Measurements from ENCODE around the gene SERPINE1. TPM values are rescaled to one million over a fixed set of nuclear protein-coding genes. Genes with fewer than 3 reads are reported as not detected.

SERPINE1 gene
- total and polyA plus RNA-seq, 9 donors, result 4.0 to 81.6 (median 19.9) TPM

GRCh38 chr7:101160910-101161309 is 34.0 kb downstream of the SERPINE1 start:
- intact Hi-C loops (cut with DNase I), result loop anchor here in 2 of 4 donors (10.0 kb wide), 2 partner anchors 104 to 266 kb away; partner anchors contain the start of gene ACHE (in 1 of the 2)
- H3K36me3 ChIP-seq, result no peaks in the 10 kb centered on the region
- H3K9me3 ChIP-seq, result no peaks in the 10 kb centered on the region
- no peak for TF ChIP-seq EP300 (IDR thresholded peaks at IDR 0.05)
- no peak overlapping the region for H3K27ac ChIP-seq
- no peak for DNase-seq
- no peaks in the 10 kb centered on the region for H3K27me3 ChIP-seq
- H3K4me1 ChIP-seq (ENCODE audit: insufficient read depth), result peaks cover 14% of the 10 kb centered on the region
- no peak overlapping the region for H3K4me3 ChIP-seq

- DNase-seq, result no peak
- Histone ChIP-seq H3K9me3 (no peaks in the 10 kb centered on the region), H3K4me1 (ENCODE audit: insufficient read depth) (peaks cover 14% of the 10 kb centered on the region), H3K27ac (no peak overlapping the region), H3K27me3 (peaks cover 2% of the 10 kb centered on the region), H3K36me3 (no peaks in the 10 kb centered on the region), H3K4me3 (no peak overlapping the region)
- no peak for TF ChIP-seq EP300 (IDR thresholded peaks at IDR 0.05)
- TF ChIP-seq CTCF (IDR thresholded peaks at IDR 0.05), result no peak
- TF ChIP-seq POLR2A (IDR thresholded peaks at IDR 0.05), result no peak
- WGBS, 3 donors, result 87 to 95% (median 88%) methylated on average over 17 of the region's 17 CpGs
- intact Hi-C loops (cut with DNase I), result loop anchor here in 2 of 4 donors (10.0 kb wide), 2 partner anchors 103 to 267 kb away; partner anchors contain the start of gene ACHE (in 1 of the 2)
Measured at GRCh38 chr7:101161692-101162471, 35.0 kb downstream of the SERPINE1 start.

DNA sequence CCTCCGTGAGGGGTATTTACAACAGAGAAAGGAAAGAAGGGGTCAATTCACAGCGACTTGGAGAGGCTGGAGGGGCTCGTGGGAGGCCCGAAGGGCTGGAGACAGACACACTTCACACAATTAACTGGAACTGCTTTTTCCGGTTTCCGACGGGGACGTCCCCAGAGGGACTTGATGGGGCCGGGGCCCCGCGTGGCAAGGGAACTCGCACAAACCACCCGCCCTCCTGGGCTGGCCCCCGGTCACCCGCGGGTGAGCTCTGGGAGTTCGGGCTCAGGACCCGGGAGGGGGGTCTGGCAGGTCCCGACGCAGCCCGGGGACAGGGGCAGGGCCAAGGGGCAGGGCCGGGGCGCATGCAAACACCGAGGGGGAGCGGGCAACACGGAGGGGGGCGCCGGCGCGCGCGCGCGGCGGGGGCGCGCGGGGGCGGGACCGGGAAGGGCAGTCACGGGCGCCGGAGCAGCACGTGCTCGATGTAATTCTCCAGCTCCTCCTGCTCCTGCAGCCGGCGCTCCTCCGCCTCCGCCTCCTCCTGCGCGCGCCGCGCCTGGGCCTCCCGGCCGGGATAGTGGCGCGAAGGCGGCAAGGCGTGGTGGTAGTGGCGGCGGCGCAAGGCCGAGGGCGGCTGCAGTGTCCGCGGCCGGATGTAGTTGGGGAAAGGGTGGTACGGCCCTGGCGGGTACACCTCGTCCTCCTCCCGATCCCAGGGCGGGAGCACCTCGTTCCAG is 35.8 kb downstream of the SERPINE1 start:
- Histone ChIP-seq H3K27me3 (peaks cover 2% of the 10 kb centered on the region), H3K4me1 (ENCODE audit: insufficient read depth) (peaks cover 14% of the 10 kb centered on the region), H3K27ac (no peak overlapping the region), H3K36me3 (no peaks in the 10 kb centered on the region), H3K4me3 (peak overlapping the region; percentile 25), H3K9me3 (no peaks in the 10 kb centered on the region)
- intact Hi-C loops (cut with DNase I), result loop anchor here in 2 of 4 donors (10.0 kb wide), 2 partner anchors 102 to 268 kb away; partner anchors contain the start of gene ACHE (in 1 of the 2)
- 2 to 8% (median 3%) methylated on average over 23 to 74 of the region's 74 CpGs for WGBS, 3 donors
- DNase-seq, result peak in 3 of 5 donors; percentile 27 to 67 (median 61)
- no peak for TF ChIP-seq CTCF (IDR thresholded peaks at IDR 0.05)
- no peak for TF ChIP-seq POLR2A (IDR thresholded peaks at IDR 0.05)
- TF ChIP-seq EP300 (IDR thresholded peaks at IDR 0.05), result no peak

- Histone ChIP-seq H3K4me3 (peak overlapping the region; percentile 25), H3K27me3 (peaks cover 2% of the 10 kb centered on the region), H3K4me1 (ENCODE audit: insufficient read depth) (peaks cover 14% of the 10 kb centered on the region), H3K36me3 (no peaks in the 10 kb centered on the region), H3K9me3 (no peaks in the 10 kb centered on the region), H3K27ac (no peak overlapping the region)
- TF ChIP-seq EP300 (IDR thresholded peaks at IDR 0.05) (no peak), POLR2A (IDR thresholded peaks at IDR 0.05) (no peak), CTCF (IDR thresholded peaks at IDR 0.05) (no peak)
- 0 to 1% (median 1%) methylated on average over 79 to 92 of the region's 92 CpGs for WGBS, 3 donors
- intact Hi-C loops (cut with DNase I), result loop anchor here in 2 of 4 donors (10.0 kb wide), 2 partner anchors 101 to 269 kb away; partner anchors contain the start of gene ACHE (in 1 of the 2)
- peak in 2 of 5 donors; percentile 47 to 48 for DNase-seq
Measured at GRCh38 chr7:101163279-101164070, 36.6 kb downstream of the SERPINE1 start.
